ENCODE results near the gene STK32B.
"Not testable (repeated sequence)": the region's sequence is repeated elsewhere in the genome, so short reads cannot be mapped to it uniquely, and the experiment has no call there.

The STK32B gene

DNA sequence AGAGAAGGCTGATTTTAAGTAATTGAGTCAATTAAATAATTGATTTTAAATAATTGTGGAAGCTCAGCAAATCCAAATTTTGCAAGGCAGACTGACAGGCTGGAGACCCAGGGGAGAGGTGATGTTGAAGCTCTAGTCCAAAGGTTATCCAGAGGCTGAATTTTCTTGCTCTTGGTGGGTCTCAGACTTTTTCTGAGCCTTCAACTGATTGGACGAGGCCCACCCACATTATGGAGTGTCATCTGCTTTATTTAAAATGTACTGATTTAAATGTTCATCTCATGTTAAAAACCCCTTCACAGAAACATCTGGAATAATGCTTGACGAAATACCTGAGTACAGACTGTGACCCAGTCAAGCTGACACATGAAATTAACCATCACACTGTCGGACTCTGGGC is 20.4 kb upstream of the STK32B start:
- no peak for DNase-seq

DNA sequence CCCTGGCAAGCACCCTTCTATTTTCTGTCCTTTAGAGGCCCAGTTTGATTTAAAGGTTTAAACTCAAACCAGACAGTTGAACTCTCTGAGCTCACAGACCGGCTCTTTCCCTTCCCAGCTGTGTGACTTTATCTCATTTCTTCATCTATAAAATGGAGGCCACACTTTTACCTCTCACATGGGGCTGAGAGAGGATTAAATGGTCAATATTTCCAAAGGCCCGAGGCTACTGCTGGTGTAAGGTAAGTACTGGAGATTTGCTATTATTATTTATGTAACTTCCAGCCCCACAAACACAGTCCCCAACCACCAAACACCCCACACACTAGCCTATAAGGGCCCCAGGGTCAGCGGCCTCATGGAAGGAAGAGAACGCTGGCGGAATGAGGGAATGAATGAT is 18.5 kb upstream of the STK32B start:
- no peak for DNase-seq

DNA sequence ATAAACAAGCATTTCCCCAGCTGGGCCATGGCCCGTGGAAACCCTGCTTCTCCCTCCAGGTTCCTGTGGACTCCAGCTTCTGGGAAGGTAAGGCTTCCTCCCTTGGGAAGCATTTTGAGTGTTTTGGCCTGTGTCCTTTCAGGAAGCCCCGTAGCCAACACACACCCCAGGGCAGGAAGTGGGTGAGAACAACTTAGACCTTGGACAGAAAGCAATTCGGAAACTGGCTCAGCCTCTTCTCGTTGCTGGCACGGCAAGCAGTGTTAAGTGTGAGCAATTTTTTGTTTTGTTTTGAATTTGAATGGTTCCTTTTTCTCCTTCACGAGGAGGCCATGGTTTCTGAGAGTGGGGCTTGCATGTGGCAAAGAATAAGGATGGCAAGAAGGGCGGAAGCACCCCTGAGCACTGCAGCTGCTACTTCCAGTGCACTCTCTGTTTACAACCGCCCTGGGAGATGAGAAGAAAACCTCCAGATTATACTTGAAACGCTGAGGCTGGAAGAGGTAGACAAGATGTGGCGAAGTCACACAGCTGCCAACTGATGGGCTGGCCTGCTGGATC is 17.9 kb upstream of the STK32B start:
- peak; percentile 28 to 41 for DNase-seq

DNA sequence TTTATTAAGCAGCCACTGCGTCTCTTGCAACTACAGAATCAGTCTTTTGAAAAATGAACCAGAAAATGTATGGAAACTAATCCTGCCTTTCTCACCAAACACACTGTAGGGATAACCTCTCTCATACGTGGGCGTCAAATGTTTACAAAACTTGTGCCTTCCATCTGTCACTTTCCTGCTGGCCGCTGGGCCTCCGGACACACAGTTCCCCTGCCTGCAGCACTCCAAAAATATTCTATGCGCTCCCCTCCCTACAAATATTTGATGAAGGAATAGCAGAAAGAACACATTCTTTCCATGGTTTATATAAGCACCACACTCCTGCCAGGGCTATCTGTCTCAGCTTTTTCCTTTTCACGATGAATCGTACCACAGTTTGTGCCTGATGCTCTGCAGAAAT is 17.1 kb upstream of the STK32B start:
- DNase-seq, result peak in 1 of 2 donors; percentile 16

DNA sequence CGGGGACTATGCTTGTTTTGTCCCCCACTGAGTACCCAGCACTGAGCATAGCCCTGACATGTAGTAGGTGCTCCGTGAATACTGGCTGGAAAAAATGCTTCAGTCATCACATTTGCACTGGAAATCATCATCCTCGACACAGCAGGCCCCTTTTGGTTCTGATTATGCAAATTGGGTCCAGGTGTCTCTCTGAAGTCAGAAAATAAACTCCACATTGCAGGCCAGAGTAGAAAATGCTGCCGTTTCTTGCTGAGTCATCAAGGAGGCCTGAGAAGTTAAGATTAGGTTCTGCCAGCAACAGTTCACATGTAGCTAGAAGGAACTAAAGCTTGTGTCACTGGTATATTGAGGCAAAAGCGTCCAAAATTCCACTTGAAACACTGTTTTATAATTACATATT is 15.0 kb upstream of the STK32B start:
- no peak for DNase-seq

DNA sequence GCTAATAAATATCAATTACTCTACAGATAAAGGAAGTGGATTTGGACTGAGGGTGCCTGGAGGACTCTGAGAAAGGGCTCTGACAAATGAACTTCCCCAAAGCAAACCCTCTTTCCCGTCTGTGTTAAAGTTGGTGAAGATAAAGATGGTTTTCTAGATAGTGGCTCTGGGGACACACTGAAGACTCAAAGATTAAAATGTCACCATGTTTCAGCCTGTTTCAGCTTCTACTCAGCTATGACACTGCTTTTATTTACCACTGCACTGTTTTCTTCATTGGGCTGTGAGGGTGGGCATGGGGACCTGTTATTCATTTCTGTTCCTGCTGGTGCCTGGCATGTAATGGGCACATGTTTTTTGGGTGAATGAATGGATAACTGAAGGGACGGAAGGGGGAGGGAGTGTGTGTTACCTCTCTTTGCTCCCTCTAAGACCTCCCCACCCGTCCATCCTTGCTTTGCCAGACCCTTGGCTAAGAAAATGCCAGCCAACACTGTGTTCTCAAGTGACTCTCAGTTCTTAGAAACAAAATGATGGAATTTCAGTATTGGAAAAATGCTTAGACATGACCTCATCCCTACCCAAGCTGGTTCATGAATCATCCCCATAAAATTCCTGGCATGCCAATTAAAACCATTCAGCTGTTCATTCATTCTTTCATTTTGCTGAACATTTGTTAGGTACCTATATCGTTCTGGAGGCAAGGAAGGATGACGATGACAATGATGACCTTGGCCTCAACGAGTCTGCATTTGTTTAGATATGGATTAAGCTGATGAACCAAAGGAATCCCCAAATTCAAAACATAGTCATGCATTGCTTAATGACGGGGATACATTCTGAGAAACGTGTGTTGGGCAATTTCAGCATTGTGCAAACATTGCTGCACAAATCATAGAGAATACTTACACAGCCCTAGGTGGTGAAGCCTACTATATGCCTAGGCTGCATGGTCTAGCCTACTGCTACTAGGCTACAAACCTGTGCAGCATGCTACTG is 13.4 kb upstream of the STK32B start:
- peak; percentile 84 to 93 for DNase-seq

DNA sequence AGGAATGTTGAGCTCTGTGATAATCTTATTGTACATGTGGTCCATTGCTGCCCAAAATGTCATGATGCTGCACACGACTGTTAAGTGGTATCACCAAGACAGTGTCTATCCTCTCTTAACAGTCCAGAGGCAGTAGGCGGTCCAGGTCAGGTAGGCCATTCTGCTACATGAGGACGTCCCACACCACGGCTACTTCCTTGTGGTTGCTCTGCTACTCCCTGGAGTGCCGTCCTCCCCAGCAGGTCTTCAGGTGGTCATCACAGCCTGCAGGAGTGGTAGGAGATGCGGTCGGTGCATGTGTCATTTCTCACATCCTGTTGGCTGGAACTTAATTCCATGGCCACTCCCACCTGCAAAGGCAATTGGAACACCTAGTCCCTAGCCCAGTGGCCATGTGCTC is 11.5 kb upstream of the STK32B start:
- DNase-seq, result no peak

DNA sequence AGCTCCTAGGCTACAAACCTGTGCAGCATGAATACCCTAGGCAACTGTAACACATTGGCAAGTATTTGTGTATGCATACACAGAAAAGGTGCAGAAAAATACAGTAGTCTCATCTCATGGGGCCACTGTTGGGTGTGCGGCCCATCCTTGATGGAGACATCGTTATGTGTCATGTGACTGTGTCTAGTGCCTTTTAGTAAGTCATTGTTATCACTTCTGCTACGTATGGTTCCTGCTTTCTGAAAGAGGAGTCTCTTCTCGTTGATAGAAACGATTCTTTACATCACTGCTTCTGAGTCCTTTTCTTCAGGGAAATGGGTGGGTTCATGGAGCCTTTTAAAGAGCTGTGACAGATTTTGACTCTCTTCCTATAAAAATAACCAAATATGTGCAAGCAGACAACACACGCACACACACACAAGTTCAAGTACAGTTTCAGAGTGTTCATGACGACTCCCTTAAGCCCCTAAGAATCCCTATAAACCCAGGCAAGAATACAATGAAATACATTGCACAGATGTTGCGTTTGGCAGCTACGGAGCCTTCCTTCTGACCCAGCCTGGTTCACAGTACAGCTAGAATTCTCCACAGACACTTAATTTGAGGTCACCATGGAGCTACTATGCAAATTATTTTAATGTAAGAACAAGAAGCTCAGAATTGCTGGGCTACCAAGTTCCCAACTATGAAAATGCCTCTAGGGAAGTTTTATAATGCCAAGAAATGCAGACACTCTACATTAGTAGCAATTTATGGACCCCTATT is 10.2 kb upstream of the STK32B start:
- DNase-seq, result peak; percentile 59 to 60

DNA sequence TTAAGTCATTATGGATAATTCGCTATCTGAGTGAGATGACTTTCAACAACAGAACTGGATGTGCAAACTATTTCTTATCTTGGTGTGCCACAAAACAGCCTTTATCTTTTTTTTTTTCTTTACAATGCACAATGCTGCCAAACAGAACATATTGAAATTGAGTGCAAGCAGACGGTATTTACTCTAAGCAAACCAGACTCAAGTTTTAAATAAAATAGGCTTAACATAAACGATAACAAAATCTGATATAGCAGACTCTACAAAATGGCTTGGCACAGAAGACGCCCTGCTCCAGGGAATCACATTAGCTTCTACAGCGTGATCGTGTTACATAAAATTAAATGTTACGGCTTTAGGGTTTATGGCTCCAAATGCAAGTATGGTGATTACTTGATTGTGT is 9.6 kb upstream of the STK32B start:
- no peak for DNase-seq

DNA sequence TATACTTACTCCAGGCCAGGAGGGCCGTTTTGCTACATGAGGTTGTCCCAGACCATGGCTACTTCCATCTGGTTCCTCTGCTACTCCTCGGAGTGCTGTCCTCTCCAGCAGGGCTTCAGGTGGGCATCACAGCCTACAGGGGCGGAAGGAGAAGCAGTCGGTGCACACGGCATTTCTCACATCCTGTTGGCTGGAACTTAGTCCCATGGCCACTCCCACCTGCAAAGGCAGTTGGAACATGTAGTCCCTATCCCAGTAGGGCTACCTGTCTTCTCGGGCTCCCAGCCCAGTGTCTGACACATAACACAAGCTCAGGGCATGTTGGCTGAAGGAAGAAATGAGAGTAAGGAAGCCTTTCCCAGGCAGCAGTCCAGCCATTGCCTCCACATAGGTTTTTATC is 7.7 kb upstream of the STK32B start:
- no peak for DNase-seq

DNA sequence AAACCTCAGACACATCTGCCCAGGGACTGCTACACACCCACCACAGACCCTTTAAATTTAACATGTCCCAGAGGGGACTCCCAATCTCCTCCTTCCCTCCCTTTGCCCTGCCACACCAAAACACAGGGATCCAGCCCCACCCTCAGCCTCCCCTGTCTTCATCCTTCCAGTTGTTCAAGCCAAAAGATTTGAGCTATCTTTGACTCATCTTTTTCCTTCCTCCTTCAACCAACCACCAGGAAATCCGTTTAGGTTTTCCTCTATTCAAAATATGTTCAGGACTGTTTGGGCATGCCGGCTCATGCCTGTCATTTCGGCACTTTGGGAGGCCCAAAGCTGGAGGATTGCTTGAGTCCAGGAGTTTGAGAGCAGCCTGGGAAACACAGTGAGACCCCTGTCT is 6.9 kb upstream of the STK32B start:
- DNase-seq, result no peak

DNA sequence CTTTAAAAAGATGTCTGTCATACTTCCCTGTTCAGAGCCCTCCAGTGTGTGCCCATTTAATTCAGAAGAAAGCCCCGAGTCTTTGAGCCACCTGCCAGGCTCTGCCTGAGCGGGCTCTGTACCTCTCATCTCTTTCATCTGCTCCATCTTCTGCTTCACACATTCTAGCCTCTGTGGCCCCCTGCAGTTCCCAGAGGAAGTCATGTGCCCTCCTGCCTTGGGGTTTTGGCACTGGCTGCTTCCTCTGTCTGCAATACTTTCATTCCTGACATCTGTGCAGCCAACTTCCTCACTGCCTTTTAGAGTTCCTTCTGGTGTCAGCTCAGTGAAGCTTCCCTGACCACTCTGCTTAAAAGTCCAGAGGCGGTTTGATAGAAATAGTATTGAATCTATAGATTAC is 6.2 kb upstream of the STK32B start:
- DNase-seq, result peak; percentile 78 to 79

DNA sequence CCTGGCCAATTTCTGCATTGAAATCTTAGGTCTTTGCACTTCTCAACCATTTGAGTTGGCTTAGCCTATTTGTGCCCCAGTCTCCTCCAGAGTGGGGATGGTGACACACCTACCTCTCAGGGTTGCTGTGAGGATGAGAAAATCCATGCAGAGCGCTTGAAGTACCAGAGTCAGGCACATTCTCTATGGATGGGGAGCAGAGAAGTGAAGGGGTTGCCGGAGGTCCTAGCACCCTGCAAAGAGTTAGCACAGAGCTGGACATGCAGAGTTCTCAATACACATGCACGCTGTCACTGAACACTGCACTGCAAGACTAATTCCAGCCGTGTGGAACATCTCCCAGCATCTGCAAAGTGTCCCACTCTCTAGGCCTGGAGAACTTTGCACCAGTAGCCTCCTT is 2.6 kb upstream of the STK32B start:
- DNase-seq, result no peak

DNA sequence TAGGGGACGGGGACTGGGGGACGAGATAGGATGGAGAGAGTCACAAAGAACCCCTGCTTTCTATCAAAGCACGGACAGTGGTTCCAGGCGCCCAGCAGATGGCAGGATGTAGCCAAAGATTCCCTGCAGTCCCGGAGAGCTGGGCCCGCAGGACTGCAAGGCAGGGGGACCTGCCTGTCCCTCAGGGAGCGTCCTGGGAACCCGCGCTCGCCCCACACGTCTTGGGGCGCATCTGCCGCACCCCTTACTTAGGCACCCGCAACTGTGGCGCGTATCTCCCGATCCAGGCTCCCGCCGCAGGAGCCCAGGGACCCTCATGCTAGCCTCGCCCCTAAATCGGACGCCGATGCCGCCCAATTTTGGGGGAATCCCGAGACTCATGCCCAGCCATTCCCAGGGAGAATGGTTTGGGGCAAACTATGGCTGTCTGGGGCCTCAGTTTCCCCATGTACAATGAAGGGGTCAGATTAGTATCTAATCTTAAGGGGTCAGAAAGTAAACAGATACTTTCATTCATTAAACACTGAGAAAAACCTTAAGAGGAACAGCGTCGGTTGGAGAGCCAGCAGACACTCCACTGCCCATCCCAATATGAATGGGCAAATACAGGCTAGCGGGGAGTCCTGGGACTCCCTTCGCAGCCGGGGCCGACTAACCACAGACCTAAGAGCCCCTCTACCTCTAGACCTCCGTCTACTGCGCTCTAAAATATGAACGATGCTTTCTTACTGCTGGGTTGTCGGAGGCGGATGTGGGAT is 581 bp upstream of the STK32B start:
- peak; percentile 71 to 78 for DNase-seq

DNA sequence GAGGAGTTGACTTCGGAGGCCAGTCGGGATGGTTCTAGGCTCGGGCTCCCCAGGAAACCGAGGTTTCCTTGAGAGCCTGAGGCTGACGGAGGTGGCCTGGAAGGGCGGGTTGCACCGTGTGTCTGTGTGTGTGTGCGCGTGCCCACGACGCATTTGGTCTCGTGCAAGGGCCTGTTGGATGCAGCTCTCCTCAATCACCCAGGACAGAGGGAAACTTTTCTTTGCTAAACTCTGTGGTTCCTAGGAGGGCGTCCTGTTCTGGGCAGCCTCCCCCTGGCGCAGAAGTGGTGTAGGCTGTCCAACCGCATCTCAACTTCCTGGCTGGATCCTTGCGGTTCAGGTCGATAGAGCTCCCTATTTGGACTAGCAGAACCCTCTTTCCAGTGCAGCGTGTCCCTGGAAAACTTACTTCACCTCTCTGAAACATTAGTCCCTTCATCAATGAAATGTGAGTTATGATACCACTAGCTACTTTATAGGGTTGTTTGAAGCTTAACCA is 973 bp downstream of the STK32B start:
- DNase-seq, result no peak

DNA sequence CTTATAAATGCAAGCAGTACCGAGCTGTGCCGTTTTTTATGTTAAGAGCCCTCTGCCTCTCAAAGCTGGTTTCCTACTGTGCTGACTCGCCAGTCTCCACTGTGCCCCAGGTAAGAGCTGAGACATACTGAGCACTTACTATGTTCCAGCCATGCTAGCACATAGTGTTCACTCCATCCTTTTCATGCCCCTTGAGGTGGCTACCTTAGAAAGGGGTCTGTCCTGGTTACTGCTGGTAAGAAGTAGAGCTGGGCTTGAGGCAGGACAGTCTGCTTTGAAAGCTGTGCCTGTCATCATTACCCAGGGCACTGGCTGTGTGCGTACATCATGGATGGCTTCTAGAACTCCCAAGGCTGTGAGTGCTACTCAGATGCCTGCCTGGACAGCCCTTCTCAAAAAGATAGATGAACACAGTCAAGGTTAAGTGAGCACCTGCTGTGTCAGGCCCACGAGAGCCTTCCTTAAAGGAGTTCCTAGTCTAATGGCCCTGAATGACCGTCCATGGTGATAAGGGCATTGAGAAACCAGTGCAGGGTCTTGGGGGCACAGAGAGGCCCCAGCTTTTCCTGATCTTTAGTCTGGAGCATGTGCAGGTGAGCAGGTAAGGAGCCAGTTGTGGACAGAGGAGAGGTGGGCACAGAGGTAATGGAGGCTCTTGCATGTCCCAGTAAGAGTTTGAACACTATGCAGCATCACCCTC is 1.6 kb downstream of the STK32B start:
- no peak for DNase-seq

DNA sequence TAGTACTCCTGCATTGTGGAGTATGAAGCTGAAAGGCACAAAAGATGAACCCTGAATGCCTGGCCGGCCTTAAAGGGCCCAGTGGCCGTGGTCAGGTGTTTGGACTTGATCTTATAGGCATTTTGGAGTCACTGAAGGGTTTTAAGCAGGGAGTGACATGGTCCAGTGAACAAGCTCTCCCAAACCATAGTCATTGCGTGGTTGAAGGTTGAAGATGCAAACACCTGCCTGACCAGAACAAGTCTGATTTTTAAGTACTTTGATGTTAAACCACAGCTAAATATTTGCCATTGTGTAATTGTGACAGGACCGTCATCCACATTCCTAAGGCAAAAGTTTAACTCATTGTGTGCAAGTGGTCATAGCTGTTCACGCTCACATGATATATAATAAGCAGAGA is 3.3 kb downstream of the STK32B start:
- no peak for DNase-seq

DNA sequence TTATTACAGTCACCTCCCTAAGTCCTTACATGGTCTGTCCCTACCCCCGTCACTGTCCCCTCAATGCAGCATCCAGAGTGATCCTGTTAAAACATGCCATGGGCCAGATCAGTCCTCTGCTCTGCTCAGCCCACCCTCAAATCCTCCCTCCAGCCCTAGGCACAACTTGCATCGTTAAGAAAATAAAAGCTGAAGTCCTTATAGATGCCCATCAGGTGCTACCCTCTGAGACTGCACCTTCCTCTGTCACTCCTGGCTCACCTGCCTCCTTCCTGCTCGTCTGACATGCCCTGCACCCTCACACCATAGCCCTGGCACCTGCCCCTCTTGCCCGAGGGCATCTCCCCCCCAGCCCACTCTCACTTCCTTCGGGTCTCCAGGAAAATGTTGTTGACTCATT is 4.1 kb downstream of the STK32B start:
- no peak for DNase-seq

DNA sequence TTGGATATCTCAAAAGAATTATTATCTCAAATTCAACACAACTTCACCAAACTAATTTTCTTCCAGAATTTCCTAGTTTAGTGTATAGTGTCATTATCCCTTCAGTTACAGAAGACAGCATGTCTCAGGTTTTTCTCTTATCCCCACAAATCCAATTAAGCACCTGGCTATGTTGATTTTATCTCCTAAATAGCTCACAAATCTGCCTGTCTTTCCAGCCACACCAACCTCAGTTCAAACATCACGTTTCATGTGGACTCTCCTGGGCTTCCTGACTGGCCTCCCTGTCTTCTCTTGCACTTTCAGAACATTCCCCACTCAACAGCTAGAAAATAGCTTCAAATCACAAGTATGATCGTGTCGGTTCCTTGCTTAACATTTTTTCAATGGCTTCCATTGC is 14.8 kb downstream of the STK32B start:
- no peak for DNase-seq

DNA sequence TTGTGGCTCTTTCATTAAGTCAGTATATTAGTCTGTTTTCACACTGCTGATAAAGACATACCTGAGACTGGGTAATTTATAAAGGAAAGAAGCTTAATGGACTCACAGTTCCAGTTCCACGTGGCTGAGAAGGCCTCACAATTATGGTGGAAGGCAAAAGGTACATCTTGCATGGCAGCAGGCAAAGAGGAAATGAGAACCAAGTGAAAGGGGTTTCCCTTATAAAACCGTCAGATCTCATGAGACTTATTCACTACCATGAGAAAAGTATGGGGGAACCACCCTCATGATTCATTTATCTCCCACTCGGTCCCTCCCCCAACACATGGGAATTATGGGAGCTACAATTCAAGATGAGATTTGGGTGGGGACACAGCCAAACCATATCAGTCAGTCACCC is 15.7 kb downstream of the STK32B start:
- DNase-seq, result not testable (repeated sequence)

DNA sequence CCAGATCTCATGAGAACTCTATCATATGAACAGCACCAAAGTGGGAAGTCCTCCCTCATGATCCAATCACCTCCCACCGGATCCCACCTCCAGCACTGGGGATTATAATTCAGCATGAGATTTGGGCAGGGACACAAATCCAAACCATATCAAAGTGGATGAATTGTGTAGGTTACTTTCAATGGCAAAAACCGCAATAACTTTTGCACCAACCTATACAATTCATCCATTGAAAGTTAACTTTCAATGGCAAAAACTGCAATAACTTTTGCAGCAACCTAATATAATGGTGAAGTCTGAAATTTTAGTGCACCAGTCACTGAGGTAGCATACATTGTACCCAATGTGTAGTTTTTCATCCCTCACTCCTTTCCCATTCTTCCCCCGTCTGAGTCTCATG is 16.6 kb downstream of the STK32B start:
- DNase-seq, result no peak

DNA sequence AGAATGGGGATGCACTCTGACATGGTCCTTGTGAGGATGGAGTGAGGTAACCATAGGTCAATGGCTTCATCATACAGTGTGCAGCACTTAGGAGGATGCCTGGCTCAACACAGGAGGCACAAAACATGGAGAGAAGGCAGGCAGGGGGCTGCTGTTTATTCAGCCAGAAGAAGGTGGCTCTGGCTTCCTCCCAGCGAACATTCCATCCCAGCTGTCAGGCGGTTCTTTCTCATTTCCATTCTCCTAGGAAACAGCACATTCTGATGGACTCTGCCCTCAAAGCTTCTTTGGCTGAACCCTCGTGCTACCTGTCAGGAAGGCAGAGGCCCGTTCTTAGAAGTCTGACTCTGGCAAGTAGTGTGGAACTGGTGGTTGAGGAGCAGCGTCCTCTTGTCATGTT is 18.6 kb downstream of the STK32B start:
- no peak for DNase-seq
